Caco-2 (cell line): Measurements from ENCODE around the gene KRT85. TPM values are rescaled to one million over a fixed set of nuclear protein-coding genes. Genes with fewer than 3 reads are reported as not detected.

Source experiments
- BruUV-seq: library from RNA; stranded (reverse); fragments of 400-500 nt; replicated peaks from 2 replicates; lab custom pipeline; 2021; lab: Mats Ljungman, UMichigan
- CTCF ChIA-PET: fragments of 300-600 bp; sonication (Branson Sonifier 250); formaldehyde crosslinking; loops from one replicate; lab custom pipeline; 2022; ENCODE audit warnings: antibody characterized with exemption; lab: Charles Lee
- POLR2A ChIA-PET: fragments of 300-600 bp; sonication (Branson Sonifier 250); formaldehyde crosslinking; loops from one replicate; lab custom pipeline; 2022; ENCODE audit warnings: antibody characterized with exemption; lab: Charles Lee
- DNase-seq, 2 experiments: peaks; one replicate each; pipeline versions ENCODE4 v3.0.0 to v3.0.0-alpha.2; 2020 to 2022
- H3K27me3 ChIP-seq: replicated peaks from 2 replicates; pipeline ENCODE4 v1.6.0; 2011; ENCODE audit warnings: low read length; ENCODE audit not compliant: control insufficient read depth, insufficient read depth
- H3K36me3 ChIP-seq: 2 replicates; pipeline ENCODE4 v1.5.1; 2011; ENCODE audit warnings: low read length; ENCODE audit not compliant: control insufficient read depth, insufficient read depth
- H3K4me1 ChIP-seq: fragments of 250-450 bp; sonication (Bioruptor Pico); 2 replicates; pipeline ENCODE4 v1.5.1; 2020; ENCODE audit warnings: mild to moderate bottlenecking
- H3K4me3 ChIP-seq: 2 replicates; pipeline ENCODE4 v1.5.1; 2011; ENCODE audit warnings: low read depth, mild to moderate bottlenecking, control low read depth, low read length
- H3K9me3 ChIP-seq: fragments of 250-450 bp; sonication (Bioruptor Pico); 2 replicates; pipeline ENCODE4 v1.5.1; 2020; ENCODE audit warnings: mild to moderate bottlenecking, moderate library complexity
- H3K27ac Mint-ChIP-seq: one replicate; pipeline ENCODE4 v1.8.0; 2022; ENCODE audit warnings: mixed read lengths; ENCODE audit not compliant: unreplicated experiment
- H3K27me3 Mint-ChIP-seq: one replicate; pipeline ENCODE4 v1.8.0; 2022; ENCODE audit warnings: mixed read lengths; ENCODE audit not compliant: insufficient read depth, unreplicated experiment
- H3K36me3 Mint-ChIP-seq: one replicate; pipeline ENCODE4 v1.8.0; 2022; ENCODE audit warnings: mild to moderate bottlenecking, mixed read lengths; ENCODE audit not compliant: insufficient read depth, unreplicated experiment
- H3K4me1 Mint-ChIP-seq: one replicate; pipeline ENCODE4 v1.8.0; 2022; ENCODE audit warnings: low read depth, mixed read lengths; ENCODE audit not compliant: unreplicated experiment
- H3K4me3 Mint-ChIP-seq: one replicate; pipeline ENCODE4 v1.8.0; 2022; ENCODE audit warnings: mild to moderate bottlenecking, moderate library complexity, mixed read lengths; ENCODE audit not compliant: unreplicated experiment
- H3K9me3 Mint-ChIP-seq: one replicate; pipeline ENCODE4 v1.8.0; 2022; ENCODE audit warnings: mixed read lengths; ENCODE audit not compliant: unreplicated experiment
- intact Hi-C: fragments of 100-400 bp; cut with micrococcal nuclease; formaldehyde crosslinking; loops from one replicate; pipeline ENCODE4 v1.10.0; 2022; ENCODE audit not compliant: unreplicated experiment
- total RNA-seq: library from RNA; stranded (reverse); gene quantifications from 2 replicates; pipeline ENCODE4 v1.2.3, GENCODE V29; 2022
- TF ChIP-seq, protein P1 (sequence below), 2 experiments: fragments of 200-600 bp in 1 of 2; IDR thresholded peaks; 1 replicate in 1 of 2; 2 replicates in 1 of 2; pipeline versions ENCODE4 v1.5.1 to v1.8.0; 2011 to 2022; ENCODE audit warnings: antibody characterized with exemption in 1 of 2, control low read depth in 1 of 2, inconsistent platforms in 1 of 2, low read depth in 1 of 2, low read length in 1 of 2, mild to moderate bottlenecking in 1 of 2, moderate library complexity in 1 of 2; ENCODE audit not compliant: insufficient read depth in 1 of 2, severe bottlenecking in 1 of 2, unreplicated experiment in 1 of 2

KRT85 gene
- total RNA-seq, 1 experiment from 2014 or later: not detected

DNA sequence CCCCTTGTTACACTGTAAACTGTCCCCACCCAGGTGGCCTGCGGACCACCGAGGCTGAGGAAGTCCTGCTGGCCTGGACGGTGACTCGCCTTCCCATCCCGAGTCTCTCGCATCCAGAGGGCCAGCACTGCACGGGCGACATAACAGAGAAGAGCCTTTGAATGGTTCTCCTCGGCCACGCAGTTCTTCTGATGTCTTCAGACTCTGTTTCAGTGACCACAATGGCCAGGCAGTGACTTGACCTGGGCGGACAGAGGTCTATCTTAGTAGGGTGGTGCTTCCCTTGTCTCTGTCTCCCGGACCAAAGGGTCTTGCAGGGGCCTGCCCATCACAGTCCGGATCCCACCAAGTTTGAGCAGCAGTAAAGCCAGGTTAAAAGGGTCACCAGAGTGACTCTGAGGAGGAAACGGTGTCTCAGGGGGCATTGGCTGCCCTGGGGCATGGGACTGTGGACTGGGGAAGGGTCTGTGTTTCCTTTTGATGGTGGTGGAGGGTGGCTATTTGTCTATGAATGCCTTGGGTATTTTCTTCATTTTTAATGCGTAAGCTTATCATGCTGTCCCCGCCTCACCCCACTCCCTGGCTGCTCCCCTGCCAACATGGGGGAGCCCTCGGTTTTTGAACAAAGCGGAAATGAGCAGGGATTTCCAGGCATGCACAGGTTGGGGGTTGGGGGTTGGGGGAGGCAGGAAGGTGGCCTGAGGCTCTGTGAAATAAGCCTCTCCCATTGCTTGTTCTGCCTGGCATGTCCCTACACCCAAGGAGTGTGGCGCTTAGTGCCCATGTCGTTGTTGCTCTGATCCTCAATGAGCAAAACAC is 10.3 kb downstream of the KRT85 start:
- no peaks in the 10 kb centered on the region for H3K4me1 ChIP-seq
- no TSS peak for BruUV-seq
- no peaks in the 10 kb centered on the region for H3K4me1 Mint-ChIP-seq
- no peaks in the 10 kb centered on the region for H3K9me3 ChIP-seq
- no peak overlapping the region for H3K4me3 Mint-ChIP-seq
- peaks cover 4% of the 10 kb centered on the region for H3K27me3 Mint-ChIP-seq
- intact Hi-C loops: no loop called here
- H3K36me3 Mint-ChIP-seq: no peaks in the 10 kb centered on the region
- no peak overlapping the region for H3K27ac Mint-ChIP-seq
- no peak overlapping the region for H3K4me3 ChIP-seq
- H3K27me3 ChIP-seq: no peaks in the 10 kb centered on the region
- ChIA-PET CTCF (no interaction called here), POLR2A (no interaction called here)
- no peaks in the 10 kb centered on the region for H3K36me3 ChIP-seq
- DNase-seq: peak in 1 of 2 experiments; percentile 7
- TF ChIP-seq, protein P1, sequence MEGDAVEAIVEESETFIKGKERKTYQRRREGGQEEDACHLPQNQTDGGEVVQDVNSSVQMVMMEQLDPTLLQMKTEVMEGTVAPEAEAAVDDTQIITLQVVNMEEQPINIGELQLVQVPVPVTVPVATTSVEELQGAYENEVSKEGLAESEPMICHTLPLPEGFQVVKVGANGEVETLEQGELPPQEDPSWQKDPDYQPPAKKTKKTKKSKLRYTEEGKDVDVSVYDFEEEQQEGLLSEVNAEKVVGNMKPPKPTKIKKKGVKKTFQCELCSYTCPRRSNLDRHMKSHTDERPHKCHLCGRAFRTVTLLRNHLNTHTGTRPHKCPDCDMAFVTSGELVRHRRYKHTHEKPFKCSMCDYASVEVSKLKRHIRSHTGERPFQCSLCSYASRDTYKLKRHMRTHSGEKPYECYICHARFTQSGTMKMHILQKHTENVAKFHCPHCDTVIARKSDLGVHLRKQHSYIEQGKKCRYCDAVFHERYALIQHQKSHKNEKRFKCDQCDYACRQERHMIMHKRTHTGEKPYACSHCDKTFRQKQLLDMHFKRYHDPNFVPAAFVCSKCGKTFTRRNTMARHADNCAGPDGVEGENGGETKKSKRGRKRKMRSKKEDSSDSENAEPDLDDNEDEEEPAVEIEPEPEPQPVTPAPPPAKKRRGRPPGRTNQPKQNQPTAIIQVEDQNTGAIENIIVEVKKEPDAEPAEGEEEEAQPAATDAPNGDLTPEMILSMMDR (IDR thresholded peaks at IDR 0.05; ENCODE audit: insufficient read depth in 1 of 2, low read depth in 1 of 2, low read length in 1 of 2, severe bottlenecking in 1 of 2, unreplicated experiment in 1 of 2): no peak
- H3K9me3 Mint-ChIP-seq: no peaks in the 10 kb centered on the region

DNA sequence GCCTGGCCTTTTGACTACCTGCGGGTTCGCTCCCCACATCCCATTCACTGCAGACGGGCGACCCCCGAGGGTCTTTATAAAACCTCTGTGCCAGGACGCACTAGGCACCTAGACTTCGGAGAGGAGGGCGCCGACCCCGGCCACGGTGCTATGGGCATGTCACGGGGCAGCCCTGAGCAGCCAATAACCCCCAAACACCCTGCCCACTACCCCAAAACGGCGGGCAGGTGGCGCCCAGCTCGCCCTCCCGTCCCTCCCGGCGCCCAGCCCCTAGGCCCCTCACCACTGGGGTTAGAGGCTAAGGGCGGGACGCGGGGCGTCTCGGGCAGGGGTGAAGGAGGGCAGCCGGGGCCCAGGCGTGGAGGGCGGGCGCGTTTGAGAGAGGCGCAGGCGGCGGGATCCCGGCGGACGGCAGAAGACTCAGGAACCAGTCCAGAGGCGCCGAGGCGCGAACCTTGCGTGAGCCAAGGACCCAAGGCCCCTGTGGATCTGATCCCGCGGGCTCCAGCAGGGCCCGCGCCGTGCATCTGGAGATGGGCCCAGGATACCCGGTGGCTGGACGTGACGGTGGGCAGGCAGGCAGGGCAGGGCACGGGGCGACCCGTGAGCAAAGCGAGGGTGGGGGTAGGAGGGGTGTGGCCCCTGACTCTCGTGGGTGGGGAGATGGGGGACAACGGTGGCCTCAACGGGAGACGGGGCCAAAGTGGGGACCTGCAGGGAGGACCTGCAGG is 11.1 kb downstream of the KRT85 start:
- no peaks in the 10 kb centered on the region for H3K27me3 ChIP-seq
- CTCF ChIA-PET: no interaction called here

DNA sequence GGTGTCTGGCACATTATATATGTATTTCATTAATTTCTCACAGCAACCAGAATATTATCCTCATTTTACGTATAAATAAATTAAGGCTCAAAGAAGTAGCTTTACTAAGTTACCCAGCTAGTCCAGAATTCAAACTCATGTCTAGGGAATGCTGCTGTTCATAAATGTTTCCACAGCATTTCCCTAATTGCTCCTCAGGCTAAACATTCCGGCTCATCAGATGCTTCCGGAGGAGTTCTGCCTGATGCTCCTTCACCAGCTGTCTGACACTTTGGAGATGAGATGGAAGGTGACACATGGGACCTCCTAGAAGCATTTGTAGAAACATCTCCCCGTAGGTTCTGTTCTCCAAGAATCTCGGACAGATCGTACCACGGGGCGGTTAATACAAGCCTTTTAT is 12.1 kb downstream of the KRT85 start:
- intact Hi-C loops: no loop called here
- POLR2A ChIA-PET: no interaction called here
- no peak overlapping the region for H3K4me3 ChIP-seq
- no peaks in the 10 kb centered on the region for H3K36me3 ChIP-seq
- Mint-ChIP-seq H3K36me3 (no peaks in the 10 kb centered on the region), H3K9me3 (no peaks in the 10 kb centered on the region), H3K27me3 (peaks cover 4% of the 10 kb centered on the region), H3K4me3 (no peak overlapping the region), H3K27ac (no peak overlapping the region), H3K4me1 (no peaks in the 10 kb centered on the region)
- TF ChIP-seq, protein P1 (IDR thresholded peaks at IDR 0.05; ENCODE audit: insufficient read depth in 1 of 2, low read depth in 1 of 2, low read length in 1 of 2, severe bottlenecking in 1 of 2, unreplicated experiment in 1 of 2): no peak
- no TSS peak for BruUV-seq
- CTCF ChIA-PET: no interaction called here
- no peaks in the 10 kb centered on the region for H3K9me3 ChIP-seq
- DNase-seq: peak in 1 of 2 experiments; percentile 3
- H3K27me3 ChIP-seq: no peaks in the 10 kb centered on the region
- no peaks in the 10 kb centered on the region for H3K4me1 ChIP-seq

More for the DNA sequence above, 11.1 kb downstream of the KRT85 start:
- no peaks in the 10 kb centered on the region for H3K9me3 Mint-ChIP-seq
- H3K27ac Mint-ChIP-seq: no peak overlapping the region
- TF ChIP-seq, protein P1 (IDR thresholded peaks at IDR 0.05; ENCODE audit: insufficient read depth in 1 of 2, low read depth in 1 of 2, low read length in 1 of 2, severe bottlenecking in 1 of 2, unreplicated experiment in 1 of 2): no peak
- H3K4me3 ChIP-seq: no peak overlapping the region
- DNase-seq: peak in 1 of 2 experiments; percentile 17
- POLR2A ChIA-PET: no interaction called here
- H3K36me3 ChIP-seq: no peaks in the 10 kb centered on the region
- no peaks in the 10 kb centered on the region for H3K4me1 Mint-ChIP-seq
- H3K4me3 Mint-ChIP-seq: no peak overlapping the region
- peaks cover 4% of the 10 kb centered on the region for H3K27me3 Mint-ChIP-seq
- no TSS peak for BruUV-seq
- no peaks in the 10 kb centered on the region for H3K36me3 Mint-ChIP-seq
- no peaks in the 10 kb centered on the region for H3K4me1 ChIP-seq
- intact Hi-C loops: no loop called here
- no peaks in the 10 kb centered on the region for H3K9me3 ChIP-seq
